GM23338 (cell line): Measurements from ENCODE around the gene MAD1L1. TPM values are rescaled to one million over a fixed set of nuclear protein-coding genes. Genes with fewer than 3 reads are reported as not detected.

ENCODE experiments used
- ATAC-seq: fragments of 200-7000 bp; cut with Tn5 transposase; 3 replicates; pipeline ENCODE4 v1.9.1; 2020
- DNase-seq: peaks from one replicate; pipeline ENCODE4 v3.0.0-alpha.2; 2015; ENCODE audit warnings: low spot score
- H2AFZ ChIP-seq: fragments of 200-600 bp; sonication (generic); 2 replicates; pipeline ENCODE4 v1.8.0; 2016; ENCODE audit warnings: antibody characterized with exemption, mild to moderate bottlenecking, moderate library complexity
- H3F3A ChIP-seq: fragments of 200-600 bp; sonication (generic); replicated peaks from 2 replicates; pipeline ENCODE4 v1.8.0; 2017; ENCODE audit warnings: antibody characterized with exemption, mixed run types, low read depth
- H3K27ac ChIP-seq: fragments of 200-600 bp; sonication (generic); 2 replicates; pipeline ENCODE4 v1.6.1; 2016; ENCODE audit warnings: low read depth
- H3K27me3 ChIP-seq: fragments of 200-600 bp; sonication (generic); 2 replicates; pipeline ENCODE4 v1.8.0; 2016; ENCODE audit warnings: mild to moderate bottlenecking, mixed run types, moderate library complexity; ENCODE audit not compliant: insufficient read depth
- H3K36me3 ChIP-seq: fragments of 200-600 bp; sonication (generic); 2 replicates; pipeline ENCODE4 v1.8.0; 2016; ENCODE audit warnings: mild to moderate bottlenecking; ENCODE audit not compliant: insufficient read depth
- H3K4me1 ChIP-seq: fragments of 200-600 bp; sonication (generic); 2 replicates; pipeline ENCODE4 v1.8.0; 2016; ENCODE audit warnings: mild to moderate bottlenecking, moderate library complexity; ENCODE audit not compliant: insufficient read depth
- H3K4me2 ChIP-seq: fragments of 200-600 bp; sonication (generic); 2 replicates; pipeline ENCODE4 v1.7.1; 2017; ENCODE audit warnings: mixed run types
- H3K4me3 ChIP-seq: fragments of 200-600 bp; sonication (generic); 2 replicates; pipeline ENCODE4 v1.6.1; 2016; ENCODE audit warnings: mixed run types
- H3K79me2 ChIP-seq: fragments of 200-600 bp; sonication (generic); replicated peaks from 2 replicates; pipeline ENCODE4 v1.8.0; 2017; ENCODE audit warnings: mild to moderate bottlenecking; ENCODE audit not compliant: insufficient read depth
- H3K9me2 ChIP-seq: fragments of 200-600 bp; sonication (generic); 2 replicates; pipeline ENCODE4 v1.8.0; 2017; ENCODE audit not compliant: insufficient read depth
- H4K20me1 ChIP-seq: fragments of 200-600 bp; sonication (generic); replicated peaks from 2 replicates; pipeline ENCODE4 v1.8.0; 2017; ENCODE audit warnings: mild to moderate bottlenecking; ENCODE audit not compliant: insufficient read depth
- H3K27ac Mint-ChIP-seq: 2 replicates; pipeline ENCODE4 v1.8.0; 2020; ENCODE audit warnings: inconsistent platforms, mild to moderate bottlenecking, moderate library complexity, mixed read lengths
- H3K27me3 Mint-ChIP-seq: 3 replicates; pipeline ENCODE4 v1.8.0; 2022; ENCODE audit warnings: low read depth, mild to moderate bottlenecking, moderate library complexity, mixed read lengths, inconsistent platforms; ENCODE audit not compliant: insufficient read depth, poor library complexity
- H3K36me3 Mint-ChIP-seq: 3 replicates; pipeline ENCODE4 v1.8.0; 2021; ENCODE audit warnings: low read depth, mild to moderate bottlenecking, inconsistent platforms, moderate library complexity, mixed read lengths
- H3K4me1 Mint-ChIP-seq: 3 replicates; pipeline ENCODE4 v1.8.0; 2020; ENCODE audit warnings: mild to moderate bottlenecking, inconsistent platforms, mixed read lengths
- H3K4me3 Mint-ChIP-seq: 3 replicates; pipeline ENCODE4 v1.8.0; 2021; ENCODE audit warnings: moderate library complexity, mild to moderate bottlenecking, inconsistent platforms, mixed read lengths
- H3K9me3 Mint-ChIP-seq: 3 replicates; pipeline ENCODE4 v1.8.0; 2020; ENCODE audit warnings: moderate library complexity, mild to moderate bottlenecking, inconsistent platforms, mixed read lengths
- CTCF ChIP-seq, 2 experiments: fragments of 200-600 bp in 1 of 2; sonication (generic) in 1 of 2; conservative IDR thresholded peaks; 2 replicates each; pipeline versions ENCODE4 v1.5.1 to v1.6.1; 2016 to 2017; ENCODE audit warnings: antibody characterized with exemption in 2 of 2, low read depth in 2 of 2, mild to moderate bottlenecking in 2 of 2, moderate library complexity in 1 of 2
- EZH2 ChIP-seq: fragments of 200-600 bp; sonication (generic); IDR thresholded peaks from one replicate; pipeline ENCODE4 v1.8.0; 2017; ENCODE audit warnings: antibody characterized with exemption, mild to moderate bottlenecking, low read depth; ENCODE audit not compliant: unreplicated experiment
- JUNB ChIP-seq: IDR thresholded peaks from one replicate; pipeline ENCODE4 v1.6.1; 2016; ENCODE audit warnings: antibody characterized with exemption; ENCODE audit not compliant: unreplicated experiment
- STAT1 ChIP-seq: IDR thresholded peaks from one replicate; pipeline ENCODE4 v1.6.1; 2016; ENCODE audit warnings: antibody characterized with exemption; ENCODE audit not compliant: unreplicated experiment
- ZNF462 ChIP-seq: fragments of 250-450 bp; sonication (Bioruptor Pico); IDR thresholded peaks from 2 replicates; pipeline ENCODE4 v1.5.0; 2020; ENCODE audit warnings: mild to moderate bottlenecking, moderate library complexity
- polyA plus RNA-seq: library from polyadenylated mRNA; unstranded; fragments of >200 nt; fragmentation: Nextera tagmentation; extraction: Ambion mirVana; gene quantifications from 2 replicates; pipeline ENCODE4 v1.2.1, GENCODE V29; 2016
- total RNA-seq: library from RNA; depleted of rRNA; stranded (reverse); fragments of >200 nt; shearing (Covaris generic); gene quantifications from 2 replicates; pipeline ENCODE4 v1.2.3, GENCODE V29; 2014

The MAD1L1 gene
- total and polyA plus RNA-seq, 2 experiments from 2014 or later, result 40.3 to 59.3 TPM

GRCh38 chr7:2034291-2035201, 198.2 kb downstream of the MAD1L1 start (continued):
- TF ChIP-seq ZNF462 (CRISPR knock-in tag), result no peak

- Histone ChIP-seq H3K4me3 (no peak overlapping the region), H3K36me3 (no peaks in the 10 kb centered on the region; the same call in 1 of the 2 replicates), H3F3A (no peaks in the 10 kb centered on the region), H4K20me1 (no peaks in the 10 kb centered on the region), H3K4me1 (no peaks in the 10 kb centered on the region), H2AFZ (no peak overlapping the region), H3K4me2 (no peak overlapping the region), H3K27me3 (no peaks in the 10 kb centered on the region), H3K9me2 (no peaks in the 10 kb centered on the region), H3K79me2 (peaks cover 7% of the 10 kb centered on the region; the same call in 1 of the 2 replicates), H3K27ac (no peak overlapping the region)
- Mint-ChIP-seq H3K36me3 (peaks cover 2% of the 10 kb centered on the region; the same call in 1 of the 3 replicates), H3K27me3 (peaks cover 8% of the 10 kb centered on the region), H3K9me3 (no peaks in the 10 kb centered on the region), H3K4me1 (peaks cover 21% of the 10 kb centered on the region), H3K27ac (peak overlapping the region; percentile 89; the same call in 1 of the 2 replicates), H3K4me3 (no peak overlapping the region)
- DNase-seq (no peak), ATAC-seq (no peak)
- no peak for TF ChIP-seq CTCF (conservative IDR thresholded peaks at IDR 0.05; ENCODE audit: low read depth in 2 of 2)
- no peak for TF ChIP-seq STAT1
- TF ChIP-seq ZNF462 (CRISPR knock-in tag), result no peak
- no peak for TF ChIP-seq JUNB
- no peak for TF ChIP-seq EZH2
Observed at GRCh38 chr7:2033586-2034135, 199.1 kb downstream of the MAD1L1 start.
